ENCODE results near the gene FCER1G.
"Not testable (repeated sequence)": the region's sequence is repeated elsewhere in the genome, so short reads cannot be mapped to it uniquely, and the experiment has no call there.

The FCER1G gene

DNA sequence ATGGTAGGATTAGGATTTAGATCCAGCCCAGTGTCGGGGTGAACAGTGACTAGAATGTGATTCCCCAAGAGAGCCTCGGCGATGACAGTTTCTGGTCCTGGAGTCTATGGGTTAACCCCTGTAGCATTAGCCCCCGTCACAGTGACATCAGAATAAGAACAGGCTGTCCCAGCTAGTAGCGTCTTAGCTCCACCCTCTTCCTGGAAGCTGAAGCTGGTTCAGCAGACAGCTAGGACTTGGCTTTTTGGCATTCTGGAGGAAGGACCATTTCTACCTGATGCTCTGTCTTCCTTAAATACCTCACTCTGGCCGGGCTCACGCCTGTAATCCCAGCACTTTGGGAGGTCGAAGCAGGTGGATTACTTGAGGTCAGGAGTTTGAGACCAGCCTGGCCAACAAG is 7.9 kb upstream of the FCER1G start:
- DNase-seq, result no peak

DNA sequence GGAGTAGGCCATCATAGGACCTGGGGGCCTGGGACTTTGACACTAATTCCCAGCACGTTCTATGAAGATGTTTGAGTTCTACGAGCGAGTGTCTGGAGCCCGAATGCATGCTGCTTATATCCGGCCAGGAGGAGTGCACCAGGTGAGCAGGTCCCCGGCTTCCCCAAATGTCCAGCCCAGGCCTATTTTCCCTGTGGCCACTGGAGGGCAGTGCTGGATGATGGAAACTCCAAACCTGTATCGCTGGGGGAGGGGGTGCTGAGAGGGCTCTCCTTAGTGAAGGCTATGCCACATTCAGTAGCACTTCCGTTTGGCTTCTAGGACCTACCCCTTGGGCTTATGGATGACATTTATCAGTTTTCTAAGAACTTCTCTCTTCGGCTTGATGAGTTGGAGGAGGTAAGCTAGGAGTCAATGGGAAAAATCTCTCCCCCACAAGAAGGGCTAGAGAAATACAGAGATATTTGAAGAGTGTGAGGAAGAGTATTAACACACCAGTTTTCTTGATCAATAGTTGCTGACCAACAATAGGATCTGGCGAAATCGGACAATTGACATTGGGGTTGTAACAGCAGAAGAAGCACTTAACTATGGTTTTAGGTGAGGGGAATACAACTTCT is 5.2 kb upstream of the FCER1G start:
- DNase-seq, result peak; percentile 72

GRCh38 chr1:161214369-161214768 is 726 bp upstream of the FCER1G start:
- no peak for DNase-seq

DNA sequence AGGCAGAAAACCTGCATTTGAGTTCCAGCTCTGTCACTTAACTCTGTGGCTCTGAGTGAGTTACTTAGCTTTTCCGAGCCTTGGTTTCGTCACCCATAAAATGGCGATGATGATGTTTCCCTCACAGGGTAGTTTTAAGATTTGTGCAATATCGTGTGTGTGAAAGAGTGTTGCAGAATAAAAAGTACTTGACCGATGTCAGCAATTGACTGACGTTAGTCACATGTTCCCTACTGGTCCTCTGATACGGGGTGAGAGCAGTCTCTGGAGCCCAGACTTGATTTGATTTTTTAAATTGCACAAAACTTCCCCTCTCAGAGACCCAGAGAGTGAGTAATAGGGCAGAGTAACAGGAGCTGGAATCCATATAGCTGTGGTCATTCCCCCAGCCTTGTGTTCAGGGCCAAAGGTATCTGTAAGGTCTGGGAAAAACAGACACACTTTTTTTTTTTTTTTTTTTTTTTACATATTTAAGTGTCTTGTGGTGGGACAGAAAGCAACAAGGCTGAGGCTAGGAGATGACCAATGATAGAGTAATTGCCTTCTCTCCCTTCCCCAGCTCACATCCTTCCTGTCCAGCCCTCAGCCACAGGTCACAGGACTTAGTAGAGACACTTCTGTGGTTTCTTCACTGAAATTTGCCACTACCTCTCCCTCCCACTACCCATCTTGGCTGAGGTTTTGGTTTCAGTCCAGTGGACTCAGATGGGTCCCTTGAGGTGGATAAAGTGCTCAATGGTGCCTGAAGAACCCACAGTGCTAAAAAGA is 2.0 kb downstream of the FCER1G start:
- DNase-seq, result peak; percentile 33

GRCh38 chr1:161217831-161218230 is 2.7 kb downstream of the FCER1G start:
- no peak for DNase-seq

DNA sequence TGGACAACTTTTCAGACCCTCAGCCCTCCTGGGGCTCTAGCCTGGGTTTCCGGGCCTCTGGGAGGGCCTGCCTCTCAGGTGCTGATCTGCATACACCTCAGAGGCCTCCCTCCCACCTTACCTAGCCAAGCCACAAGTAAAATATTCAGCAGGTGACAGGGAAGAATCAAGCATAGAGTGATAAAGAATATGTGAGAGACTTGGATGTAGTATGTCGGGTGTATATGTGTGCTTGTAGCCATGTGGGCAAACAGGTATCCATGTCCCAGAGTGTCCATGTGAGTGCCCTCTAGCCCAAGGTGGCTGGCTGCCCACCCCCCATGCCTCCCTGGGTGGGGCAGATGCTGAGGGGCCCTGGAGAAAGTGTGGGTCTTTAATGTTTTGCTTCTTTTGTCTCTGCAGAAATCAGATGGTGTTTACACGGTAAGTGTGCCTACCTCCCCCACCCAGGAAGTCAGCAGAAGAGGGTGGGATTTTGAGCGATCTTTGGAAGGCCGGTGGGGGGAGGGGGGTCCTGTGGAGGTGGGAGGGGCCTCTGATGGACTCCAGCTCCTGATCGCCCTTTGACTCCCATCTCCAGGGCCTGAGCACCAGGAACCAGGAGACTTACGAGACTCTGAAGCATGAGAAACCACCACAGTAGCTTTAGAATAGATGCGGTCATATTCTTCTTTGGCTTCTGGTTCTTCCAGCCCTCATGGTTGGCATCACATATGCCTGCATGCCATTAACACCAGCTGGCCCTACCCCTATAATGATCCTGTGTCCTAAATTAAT is 3.4 kb downstream of the FCER1G start:
- DNase-seq, result no peak

DNA sequence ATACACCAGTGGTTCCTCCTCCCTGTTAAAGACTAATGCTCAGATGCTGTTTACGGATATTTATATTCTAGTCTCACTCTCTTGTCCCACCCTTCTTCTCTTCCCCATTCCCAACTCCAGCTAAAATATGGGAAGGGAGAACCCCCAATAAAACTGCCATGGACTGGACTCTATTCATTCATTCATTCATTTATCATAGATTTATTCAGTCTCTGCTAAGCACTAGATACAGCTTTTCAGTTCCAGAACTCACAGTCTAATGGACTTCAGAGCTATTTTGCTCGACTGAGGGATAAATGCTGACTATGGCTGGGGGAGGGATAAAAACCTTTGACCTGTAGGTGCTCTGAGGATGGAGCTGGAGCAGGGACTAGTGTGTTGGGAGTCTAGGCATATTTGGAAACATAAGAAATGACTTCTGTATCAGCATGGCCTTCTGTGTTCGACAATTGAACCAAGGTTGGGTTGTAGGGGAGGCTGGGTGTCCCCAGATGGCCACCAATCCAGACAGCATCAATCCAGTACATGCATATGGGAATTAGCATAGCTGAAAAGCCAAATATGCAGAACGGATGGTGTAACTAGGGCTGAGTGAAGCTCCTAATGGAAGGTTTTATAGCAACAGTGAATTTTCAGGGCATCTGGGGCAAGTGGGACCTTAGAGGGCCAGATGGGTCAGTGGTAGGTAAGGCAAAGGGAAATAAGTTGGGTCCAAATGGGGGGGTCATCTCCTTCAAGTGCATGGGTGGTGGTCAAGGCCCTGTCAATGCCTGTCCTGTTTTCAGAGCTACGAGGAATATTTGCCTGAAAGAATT is 4.2 kb downstream of the FCER1G start:
- no peak for DNase-seq

GRCh38 chr1:161220002-161220401 is 4.9 kb downstream of the FCER1G start:
- no peak for DNase-seq

GRCh38 chr1:161222175-161223019 is 7.3 kb downstream of the FCER1G start:
- no peak for DNase-seq

DNA sequence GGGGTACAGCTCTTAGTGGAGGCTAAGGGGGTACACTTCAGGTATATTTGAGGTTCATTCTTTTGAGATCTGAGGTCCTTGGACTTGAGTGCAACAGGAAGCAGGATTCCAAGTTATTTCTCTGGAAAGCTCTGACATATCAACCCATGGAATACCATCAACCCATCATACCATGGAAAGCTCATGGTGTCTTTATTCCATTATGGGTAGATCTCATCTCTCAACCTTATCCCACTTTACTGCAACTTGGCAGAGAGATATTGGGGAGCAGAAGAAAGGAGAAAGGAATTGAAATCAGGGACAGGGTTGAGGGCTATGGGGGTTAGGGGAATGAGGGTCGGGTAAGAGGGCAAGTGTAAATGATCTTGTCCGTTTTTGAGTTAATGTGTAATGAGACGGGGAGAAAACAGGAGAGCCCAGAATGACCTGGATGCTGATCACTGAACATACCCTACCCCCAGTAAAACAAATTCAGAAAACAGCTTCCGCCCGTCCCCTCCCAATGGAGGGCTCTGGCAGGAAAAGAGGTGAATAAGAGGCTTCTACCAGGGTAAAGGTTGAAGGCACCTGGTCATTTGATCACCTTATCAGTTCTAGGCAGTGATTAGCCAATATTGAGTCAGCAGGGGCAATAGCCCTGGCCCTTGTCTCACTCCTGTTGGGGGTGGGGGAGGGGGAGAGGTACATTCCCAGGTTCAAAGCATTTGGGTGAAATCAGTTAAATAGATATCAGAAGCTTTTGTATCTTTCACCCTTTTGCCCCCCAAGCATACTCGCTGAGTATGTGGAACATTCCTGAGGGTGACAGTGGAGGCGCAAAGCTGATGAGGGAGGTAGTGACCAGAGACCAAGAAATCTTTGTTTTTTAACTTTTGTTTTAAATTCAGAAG is 9.0 kb downstream of the FCER1G start:
- DNase-seq, result no peak

- not testable (repeated sequence) for DNase-seq
Observed at GRCh38 chr1:161224695-161225087, 9.6 kb downstream of the FCER1G start.

DNA sequence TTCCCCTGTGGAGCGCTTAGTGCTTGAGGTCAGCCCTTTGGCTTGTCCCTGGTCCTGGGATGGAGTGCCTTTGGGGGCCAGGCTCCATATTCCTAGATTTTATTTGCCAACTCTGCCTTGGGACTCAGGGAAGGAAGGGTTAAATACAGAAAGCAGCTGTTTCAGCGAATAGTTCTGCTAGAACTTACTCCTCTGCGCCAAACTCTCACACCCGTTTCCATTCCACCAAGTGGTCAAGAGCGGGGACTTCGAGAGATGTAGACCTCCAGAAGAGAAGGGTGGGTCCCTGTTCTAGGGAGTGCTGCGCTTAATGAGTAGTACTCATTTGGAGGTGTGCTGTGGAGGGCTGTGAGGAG is 10.1 kb downstream of the FCER1G start:
- no peak for DNase-seq

DNA sequence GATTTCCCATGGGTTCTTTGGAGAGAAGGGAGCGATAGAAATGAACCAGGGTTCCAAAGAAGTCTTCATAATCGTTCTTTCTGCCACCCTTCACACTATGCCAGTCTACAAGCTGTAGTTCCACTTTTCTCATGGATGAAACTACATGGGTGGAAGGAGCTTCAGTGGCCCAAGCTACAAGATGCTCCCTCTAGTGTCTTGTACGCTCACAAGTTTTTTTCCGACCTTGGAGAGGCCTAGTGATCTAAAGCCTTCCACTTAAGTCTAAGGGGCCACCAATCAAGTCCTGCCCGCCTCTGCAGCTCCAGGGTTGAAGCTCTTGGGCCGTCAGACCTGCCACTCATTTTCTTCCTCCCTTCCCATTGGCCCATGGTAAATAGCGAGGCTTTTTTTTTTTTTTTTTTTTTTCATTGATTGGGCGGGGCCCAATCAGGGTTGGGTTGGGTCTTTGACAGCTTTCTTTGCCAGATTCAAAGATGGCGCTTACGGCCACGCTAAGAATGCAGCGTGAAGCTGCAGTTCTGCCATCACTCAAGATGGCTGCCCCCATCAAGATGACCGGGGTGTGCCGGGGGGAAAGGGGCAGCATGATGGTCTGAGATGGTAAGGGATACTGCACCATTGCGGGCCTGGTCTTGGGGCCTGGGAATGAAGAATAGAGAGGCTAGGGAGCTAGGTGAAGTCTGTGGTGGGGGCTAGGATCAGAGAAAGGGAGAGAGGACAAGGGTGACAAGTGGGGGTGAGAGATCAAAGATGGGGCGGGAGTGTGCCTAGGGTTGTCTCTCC is 10.6 kb downstream of the FCER1G start, which contains the start of gene TOMM40L:
Gene TOMM40L, plus strand, starts transcription at position 527 of the 786 bp plus-strand sequence. CDS start 430 bp downstream, outside the sequence.
- peak; percentile 100 for DNase-seq

DNA sequence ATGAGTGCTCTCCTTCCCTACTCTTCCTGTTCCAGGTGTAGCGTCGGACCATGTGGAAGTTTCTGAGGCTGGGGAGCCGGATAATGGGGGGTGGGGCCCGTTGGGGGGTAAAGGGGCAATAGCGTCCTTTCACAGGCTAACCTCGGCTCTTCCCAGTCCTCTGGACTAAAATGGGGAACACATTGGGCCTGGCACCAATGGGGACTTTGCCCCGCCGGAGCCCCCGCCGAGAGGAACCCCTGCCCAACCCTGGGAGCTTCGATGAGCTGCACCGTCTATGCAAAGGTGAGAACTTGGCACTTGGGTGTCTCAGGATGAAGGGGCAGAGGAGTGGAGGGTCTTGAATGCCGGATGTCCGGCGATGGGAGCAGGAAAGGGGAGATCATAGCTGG is 11.2 kb downstream of the FCER1G start:
- no peak for DNase-seq

DNA sequence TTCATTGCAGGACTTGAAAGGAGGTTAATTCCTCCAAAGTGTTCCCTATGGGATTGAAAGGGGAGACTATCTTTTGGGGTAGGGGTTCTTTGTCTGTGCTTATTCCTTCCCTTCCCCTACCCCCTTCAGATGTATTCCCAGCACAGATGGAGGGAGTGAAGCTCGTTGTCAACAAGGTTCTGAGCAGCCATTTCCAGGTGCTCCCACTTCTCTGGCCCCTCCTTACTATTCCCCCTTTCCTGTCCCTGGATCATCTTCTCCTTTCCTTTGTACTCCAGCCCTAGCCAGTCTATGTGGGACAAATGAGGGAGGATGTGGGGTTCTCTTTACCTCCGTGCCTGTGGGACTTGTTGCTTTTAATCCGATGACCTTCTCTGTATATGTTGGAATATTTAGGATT is 11.7 kb downstream of the FCER1G start:
- DNase-seq, result no peak

- peak; percentile 65 for DNase-seq
Observed at GRCh38 chr1:161227196-161227871, 12.2 kb downstream of the FCER1G start.

DNA sequence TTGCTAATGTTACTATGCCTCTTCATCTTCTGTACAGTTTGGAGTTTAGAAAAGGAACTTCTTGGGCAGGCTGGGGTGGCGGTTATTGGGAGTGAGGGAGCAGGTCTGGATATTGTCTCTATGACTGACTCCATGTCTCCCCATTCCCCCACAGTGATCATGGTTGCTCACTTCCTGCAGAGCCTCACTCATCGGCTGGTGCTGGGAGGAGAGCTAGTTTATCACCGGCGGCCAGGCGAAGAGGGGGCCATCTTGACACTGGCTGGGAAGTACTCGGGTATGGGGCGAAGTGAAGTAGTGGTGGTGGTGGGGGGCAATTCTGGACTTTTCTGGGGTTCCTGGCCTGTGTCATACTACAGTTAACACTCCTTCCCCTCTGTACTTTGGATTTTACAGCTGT is 12.9 kb downstream of the FCER1G start:
- DNase-seq, result no peak

DNA sequence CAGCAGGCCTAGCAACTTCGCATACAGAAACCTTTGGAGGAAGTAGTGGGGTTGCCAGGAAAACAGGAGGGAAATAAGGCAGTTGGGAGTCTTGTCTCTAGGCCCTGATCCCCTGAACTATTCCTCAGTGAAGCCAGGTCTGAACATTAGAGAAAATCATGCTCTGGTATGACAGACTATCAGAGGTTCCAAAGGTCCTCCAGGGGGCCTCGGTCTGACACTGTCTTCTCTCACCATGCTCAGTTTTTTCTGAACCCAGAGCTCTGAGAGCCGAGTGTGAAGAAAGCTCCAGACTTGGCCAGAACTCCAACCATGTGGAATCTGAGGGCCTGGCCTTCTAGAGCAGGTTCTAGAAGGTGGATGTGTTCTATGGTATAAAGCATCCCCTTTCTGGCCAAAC is 14.8 kb downstream of the FCER1G start:
- DNase-seq, result no peak

- DNase-seq, result no peak
Observed at GRCh38 chr1:161230762-161231161, 15.7 kb downstream of the FCER1G start.
